Measurements from ENCODE around the gene FIGLA.

GRCh38 chr2:70834106-70834505 is 43.7 kb upstream of the FIGLA start:
- TF ChIP-seq, protein P1, sequence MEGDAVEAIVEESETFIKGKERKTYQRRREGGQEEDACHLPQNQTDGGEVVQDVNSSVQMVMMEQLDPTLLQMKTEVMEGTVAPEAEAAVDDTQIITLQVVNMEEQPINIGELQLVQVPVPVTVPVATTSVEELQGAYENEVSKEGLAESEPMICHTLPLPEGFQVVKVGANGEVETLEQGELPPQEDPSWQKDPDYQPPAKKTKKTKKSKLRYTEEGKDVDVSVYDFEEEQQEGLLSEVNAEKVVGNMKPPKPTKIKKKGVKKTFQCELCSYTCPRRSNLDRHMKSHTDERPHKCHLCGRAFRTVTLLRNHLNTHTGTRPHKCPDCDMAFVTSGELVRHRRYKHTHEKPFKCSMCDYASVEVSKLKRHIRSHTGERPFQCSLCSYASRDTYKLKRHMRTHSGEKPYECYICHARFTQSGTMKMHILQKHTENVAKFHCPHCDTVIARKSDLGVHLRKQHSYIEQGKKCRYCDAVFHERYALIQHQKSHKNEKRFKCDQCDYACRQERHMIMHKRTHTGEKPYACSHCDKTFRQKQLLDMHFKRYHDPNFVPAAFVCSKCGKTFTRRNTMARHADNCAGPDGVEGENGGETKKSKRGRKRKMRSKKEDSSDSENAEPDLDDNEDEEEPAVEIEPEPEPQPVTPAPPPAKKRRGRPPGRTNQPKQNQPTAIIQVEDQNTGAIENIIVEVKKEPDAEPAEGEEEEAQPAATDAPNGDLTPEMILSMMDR (conservative IDR thresholded peaks at IDR 0.05 in 1 of 2, IDR thresholded peaks at IDR 0.05 in 1 of 2; ENCODE audit: extremely low read depth in 1 of 2, insufficient read depth in 1 of 2, low read depth in 1 of 2, low read length in 2 of 2) = no peak
- TF ChIP-seq EZH2 (IDR thresholded peaks at IDR 0.05; ENCODE audit: borderline replicate concordance, low read length) = no peak

Data from mammary epithelial cell (primary cell).